Activated CD4-positive, alpha-beta T cell treated with anti-CD3 and anti-CD28 coated beads for 24 hours (primary cell): ENCODE data around the gene PARP14.
A peak's percentile ranks its signal among the peaks of the same experiment; 100 is the strongest.
"Not testable (repeated sequence)": the region's sequence is repeated elsewhere in the genome, so short reads cannot be mapped to it uniquely, and the experiment has no call there.

Source experiments
- DNase-seq, 2 donors: peaks; one replicate each; pipeline ENCODE4 v3.0.0-alpha.2; 2020; ENCODE audit warnings: low read depth in 2 of 2

PARP14 gene

DNA sequence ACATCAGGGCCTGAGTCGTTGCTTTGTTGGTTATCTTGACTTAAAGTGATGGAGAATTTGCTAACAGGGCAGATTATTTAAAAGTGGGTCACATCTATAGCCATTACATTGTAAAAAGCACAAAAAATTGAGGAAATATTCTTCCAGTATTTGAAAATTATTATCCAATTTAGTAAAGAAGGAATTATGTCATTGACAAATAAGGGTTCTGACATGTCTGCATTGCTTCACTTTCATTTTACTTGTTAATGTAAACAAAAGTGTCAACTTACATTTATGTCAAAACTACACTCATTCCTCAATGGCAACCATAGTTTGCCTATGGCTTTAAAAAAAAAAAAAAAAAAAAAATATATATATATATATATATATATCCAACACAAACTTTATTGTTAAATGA is 3.4 kb upstream of the PARP14 start:
- no peak for DNase-seq

DNA sequence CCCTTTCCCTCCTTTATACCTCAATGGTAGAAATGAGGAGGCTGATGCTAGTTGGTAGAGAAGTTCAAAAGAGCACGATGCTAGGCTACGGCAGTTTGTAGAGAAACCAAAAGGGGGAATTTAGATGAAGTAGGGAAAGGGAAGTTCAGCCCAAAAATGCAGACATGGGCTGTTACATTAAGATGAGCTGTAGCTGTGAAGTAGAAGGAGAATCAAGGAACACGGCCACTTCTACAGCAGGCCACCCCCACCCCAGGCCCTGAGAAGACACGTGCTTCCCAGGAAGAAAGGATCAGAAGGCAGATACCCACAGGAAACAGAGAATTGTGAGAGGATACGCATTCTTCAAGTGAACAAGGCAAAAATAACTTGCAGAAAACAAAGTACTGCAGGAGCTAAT is 2.1 kb upstream of the PARP14 start:
- no peak for DNase-seq

DNA sequence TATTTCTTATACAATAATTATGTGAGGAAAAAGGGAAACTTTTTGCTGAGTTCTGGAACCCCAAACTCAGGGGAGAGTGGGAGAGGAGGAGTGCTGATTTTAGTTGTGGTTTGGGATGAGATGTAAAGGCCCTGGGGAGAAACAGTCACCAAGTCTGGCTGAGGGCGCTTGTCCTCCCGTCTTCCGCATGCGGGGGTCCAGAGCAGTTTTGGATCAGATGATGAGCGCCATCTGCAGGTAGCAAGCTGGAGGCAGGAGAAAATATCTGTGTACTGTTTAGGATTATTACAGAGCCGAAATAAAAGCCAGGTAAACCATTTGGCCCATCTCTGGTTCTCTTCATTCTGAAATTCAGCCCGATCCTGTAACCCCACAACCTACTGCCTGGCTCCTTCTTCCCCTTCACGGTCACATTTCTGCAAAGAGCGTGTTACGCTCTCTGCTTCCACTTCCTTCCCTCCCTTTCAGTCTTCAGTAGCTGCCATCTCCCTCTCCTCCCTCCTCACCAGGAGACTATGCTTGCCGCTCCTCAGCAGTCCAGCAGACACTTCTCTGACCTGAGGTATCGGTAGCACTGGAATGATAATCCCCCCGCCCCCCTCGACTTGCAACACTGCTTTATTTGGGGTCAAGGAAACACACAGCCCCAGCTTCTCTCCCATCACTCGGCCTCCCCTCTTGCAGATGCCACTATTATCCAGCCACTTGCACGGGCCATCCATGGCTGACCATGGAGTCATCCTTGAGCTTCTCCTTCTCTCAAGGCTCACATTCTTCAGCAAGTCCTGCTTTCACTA is 1.4 kb upstream of the PARP14 start:
- DNase-seq: peak; percentile 72 to 73

DNA sequence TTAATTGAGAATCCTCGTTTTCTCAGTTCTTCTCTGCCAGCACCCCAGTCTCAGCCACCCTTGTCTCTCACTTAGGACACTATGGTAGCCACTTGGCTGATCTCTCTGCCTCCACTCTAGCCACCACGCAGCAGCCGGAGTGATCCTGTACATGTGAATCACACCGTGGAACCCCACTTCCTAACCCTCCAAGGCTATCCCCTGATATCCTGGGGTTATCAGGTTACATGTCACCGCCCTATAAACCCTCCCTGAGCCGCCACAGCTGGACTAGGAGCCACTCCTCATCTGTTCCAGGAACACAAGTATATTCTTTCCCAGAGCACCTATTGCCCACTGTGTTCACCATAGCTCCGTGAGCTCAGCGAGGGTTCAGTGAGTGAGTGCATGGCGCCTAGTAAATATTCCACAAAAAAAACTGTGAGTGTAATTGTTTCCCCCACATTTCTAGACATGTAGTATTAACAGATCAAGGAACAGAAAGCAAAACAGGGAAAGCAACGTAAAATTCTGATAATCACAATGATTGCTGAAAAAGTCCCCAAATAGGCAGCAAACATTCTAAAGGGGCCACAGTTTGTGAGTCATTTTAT is 661 bp upstream of the PARP14 start:
- DNase-seq: no peak

DNA sequence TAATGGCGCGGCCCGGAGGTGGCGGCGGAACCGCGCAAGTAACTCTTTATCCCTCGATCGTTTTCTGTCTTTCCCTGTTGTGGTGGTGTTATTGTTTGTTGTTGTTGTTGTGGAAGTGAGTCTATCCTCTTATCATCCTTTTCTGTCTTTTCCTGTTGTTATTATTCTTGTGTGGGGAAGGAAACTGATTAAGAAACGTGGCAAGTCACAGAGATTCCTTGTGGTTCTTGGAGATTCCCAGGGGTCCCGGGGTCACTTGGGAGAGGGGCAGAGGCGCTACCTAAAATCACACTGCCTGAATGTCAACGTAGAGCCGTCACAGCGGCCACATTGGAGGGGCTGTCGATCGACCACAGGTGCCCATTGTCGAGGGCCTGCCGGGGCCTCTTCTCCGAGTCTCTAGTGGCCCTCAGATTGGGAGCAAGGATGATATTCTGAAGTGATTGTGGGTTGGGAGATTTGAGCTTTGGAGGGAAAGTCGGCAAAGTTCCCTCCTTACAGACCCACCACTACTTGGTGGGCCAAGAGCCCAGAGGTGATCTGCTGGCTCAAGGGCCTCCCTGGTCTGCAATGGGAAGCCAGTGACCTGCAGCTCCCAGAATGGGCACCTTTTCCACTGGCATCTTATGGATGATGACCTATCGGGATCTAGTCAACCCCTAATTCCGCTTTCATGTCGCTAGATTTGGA is 790 bp downstream of the PARP14 start:
- DNase-seq: no peak

DNA sequence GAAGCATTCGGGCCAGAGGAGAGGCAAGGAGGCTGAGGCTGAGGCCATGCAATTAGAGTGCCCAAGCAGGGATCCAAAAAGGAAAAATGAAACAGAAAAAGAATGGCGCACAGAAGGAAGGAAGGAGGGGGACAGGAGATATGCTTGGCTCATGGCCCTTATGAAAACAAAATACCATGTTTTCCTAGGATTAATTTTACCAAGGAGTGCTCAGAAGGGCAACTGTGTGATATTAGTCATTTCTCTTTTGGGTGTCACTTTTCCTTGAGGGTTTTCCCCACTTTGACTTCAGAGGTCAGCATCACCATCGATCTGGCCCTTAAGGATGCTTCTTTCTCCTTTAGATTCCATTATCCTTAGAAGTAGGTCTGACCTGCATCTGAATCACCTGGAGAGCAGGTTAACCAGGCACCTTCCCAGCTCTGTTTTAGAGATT is 1.4 kb downstream of the PARP14 start:
- no peak for DNase-seq

DNA sequence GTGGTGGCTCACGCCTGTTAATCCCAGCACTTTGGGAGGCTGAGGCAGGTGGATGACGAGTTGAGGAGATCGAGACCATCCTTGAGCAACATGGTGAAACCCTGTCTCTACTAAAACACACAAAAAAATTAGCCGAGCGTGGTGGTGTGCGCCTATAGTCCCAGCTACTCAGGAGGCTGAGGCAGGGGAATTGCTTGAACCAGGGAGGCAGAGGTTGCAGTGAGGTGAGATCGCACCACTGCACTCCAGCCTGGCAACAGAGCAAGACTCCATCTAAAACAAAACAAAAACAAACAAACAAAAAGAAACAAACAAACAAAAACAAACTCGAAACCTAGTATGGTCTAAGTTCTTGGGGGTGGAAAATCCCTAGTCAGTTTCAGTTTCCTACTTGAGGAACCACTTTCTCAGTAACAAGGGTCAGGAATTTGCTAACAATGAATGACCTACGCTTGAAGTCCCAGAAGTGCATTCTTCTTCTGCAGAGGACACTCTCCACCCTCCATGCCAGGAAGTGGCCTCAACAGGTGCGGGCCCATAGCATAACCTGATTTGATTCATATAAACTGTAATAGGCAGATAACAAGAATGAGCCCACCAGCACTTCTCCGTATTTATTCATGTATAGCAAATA is 2.3 kb downstream of the PARP14 start:
- DNase-seq: not testable (repeated sequence)

DNA sequence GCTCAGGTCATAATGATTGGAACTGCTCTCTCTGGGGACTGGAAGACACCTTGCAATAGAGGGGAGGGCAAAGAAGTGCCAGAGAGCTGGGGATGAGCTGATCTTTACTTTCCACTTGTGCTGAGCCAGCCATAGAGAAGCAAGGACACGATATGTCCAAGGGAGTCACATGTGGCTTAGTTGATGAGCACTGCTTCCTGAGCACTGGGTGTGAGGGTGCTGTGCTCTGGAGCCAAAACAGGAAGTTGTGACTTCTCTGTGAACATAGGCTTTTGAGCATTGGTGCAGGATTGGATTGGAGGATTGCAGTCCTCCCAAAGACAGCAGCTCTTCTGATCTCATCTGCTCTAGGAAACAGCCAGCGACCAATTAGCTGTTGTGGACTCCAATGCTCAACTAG is 6.7 kb downstream of the PARP14 start:
- no peak for DNase-seq

DNA sequence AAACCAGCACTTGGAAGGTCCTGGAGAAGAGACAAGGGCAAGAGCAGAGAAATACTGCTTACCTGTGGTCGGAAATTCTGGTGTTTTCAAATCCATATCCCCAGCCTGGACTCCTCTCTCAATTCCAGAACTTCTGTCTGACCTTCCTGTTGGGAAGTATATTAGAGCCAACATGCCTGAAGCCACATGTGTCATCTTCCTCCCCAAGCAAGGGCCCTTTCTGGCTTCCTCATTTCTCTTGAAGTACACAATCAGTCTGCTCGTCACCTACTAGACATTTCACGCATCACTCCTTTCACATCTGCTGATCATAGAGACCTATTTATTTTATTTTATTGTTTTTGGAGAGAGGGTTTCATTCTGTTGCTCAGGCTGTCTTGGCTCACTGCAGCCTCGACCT is 8.4 kb downstream of the PARP14 start:
- DNase-seq: no peak

DNA sequence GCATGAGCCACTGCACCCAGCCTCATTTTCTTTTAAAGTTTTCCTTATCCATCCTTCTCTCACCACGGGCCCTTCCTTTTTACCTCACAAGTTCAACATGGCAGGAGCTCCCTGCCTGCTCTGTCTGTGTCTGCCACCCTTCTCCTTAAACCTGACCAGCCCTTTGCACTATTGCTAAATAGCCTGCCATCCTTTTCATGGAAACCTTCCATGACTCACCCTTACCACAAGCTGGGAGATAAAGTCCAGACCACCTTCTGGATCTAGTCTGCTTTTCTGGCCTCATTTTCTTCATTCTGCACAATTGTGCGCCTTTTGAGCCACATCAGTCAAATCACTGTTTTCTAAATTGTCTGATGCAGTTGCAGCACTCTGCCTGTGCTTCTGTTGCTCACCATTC is 8.9 kb downstream of the PARP14 start:
- DNase-seq: no peak

DNA sequence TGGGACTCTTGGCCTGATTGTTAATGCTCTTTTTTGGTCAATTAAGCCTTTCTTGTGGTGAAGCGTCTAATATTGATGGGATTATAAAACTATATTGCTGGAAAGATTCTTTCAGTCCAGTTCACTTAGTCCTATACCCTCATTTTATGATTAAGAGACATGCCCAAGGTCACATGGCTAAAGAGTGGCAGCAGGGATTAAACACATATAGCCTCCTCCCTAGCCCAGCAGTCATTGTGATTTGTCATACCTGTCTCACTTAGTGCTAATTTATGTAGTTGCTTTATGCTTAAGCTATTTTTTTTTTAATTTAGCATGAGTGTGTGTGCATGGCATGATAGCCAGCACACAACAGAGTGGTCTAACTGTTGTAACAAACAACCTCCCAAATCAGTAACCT is 9.5 kb downstream of the PARP14 start:
- no peak for DNase-seq

DNA sequence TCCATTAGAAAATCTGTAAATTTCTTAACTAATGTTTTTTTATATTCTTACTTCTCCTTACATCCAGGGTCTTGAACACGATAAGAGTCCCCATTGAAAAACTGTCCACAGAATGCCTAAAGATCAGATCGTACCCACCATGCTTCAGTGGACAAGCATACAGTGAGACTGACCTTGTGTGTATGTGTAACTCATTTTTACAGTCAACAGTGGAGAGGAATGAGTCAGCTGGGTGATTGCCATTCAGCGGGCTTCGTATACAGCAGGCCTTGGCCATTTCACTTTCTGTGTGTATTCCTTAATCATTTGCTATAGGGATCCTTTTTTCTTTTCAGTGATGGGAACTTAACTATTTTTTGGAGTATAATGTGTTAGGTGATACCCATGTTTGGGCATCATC is 10.6 kb downstream of the PARP14 start:
- DNase-seq: no peak

DNA sequence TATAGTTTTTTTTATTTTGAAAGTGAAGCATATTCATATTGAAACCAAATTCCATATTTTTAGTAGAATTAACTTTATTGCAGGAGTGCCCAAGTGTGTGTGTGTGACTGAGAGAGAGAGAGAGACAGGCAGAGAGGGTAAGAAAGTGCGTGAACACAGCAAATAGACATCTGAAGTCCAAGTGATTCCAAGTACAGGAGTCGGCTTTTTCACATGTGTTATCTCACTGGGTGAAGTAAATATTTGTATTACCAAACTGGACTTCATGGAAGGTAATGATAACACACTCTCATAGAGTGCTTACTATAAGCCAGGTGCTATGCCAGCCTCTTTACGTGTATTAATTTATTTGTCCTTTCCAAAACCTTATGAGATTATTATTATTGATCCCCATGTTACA is 12.0 kb downstream of the PARP14 start:
- DNase-seq: no peak

DNA sequence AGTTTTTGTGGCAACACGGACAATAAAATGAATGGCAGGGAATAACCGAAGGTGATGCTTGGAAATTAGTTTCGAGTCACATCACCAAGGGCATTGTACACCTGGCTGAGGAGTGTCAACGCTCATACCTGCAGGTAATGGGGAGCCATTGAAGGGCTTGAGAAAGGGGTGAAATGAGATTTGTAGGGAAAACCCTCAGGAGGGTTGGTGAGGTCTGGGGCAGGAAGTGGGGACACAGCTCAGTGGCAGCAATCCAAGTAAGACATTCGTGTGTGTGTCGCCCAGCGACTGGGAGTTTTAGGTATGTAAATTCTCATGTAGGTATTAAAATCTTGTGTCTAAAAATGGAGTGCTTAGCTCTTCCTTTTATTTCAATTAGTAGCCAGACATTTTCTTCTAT is 14.3 kb downstream of the PARP14 start:
- DNase-seq: no peak

DNA sequence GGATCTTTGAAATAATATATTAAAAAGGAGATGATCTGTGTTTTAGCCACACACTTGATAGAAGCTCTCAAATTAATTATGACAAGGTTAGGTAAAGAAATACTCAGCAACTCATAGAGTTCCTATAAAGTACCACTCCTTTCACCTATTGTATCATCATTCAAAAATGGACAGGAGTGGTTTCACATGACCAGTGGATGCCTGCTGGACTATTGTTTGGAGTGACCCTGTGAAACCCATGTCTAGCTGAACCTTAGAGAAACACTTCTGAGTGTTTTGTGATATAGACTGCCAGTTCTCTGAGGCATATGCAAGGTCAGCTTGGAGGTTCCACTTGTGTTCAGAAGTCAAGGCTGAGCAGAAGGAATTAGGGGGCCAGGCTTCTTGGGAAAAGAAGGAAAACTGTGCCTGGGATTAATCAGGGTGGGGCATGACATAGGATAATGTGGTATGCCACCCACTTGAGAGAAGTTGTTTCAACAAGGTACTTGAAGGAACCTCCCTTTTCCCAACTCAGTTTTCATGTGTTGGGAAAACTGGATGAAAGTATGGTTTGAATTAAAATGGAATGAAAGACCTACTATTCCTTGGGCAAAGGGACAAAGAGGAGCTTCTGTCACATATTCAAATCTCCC is 15.4 kb downstream of the PARP14 start:
- DNase-seq: no peak

DNA sequence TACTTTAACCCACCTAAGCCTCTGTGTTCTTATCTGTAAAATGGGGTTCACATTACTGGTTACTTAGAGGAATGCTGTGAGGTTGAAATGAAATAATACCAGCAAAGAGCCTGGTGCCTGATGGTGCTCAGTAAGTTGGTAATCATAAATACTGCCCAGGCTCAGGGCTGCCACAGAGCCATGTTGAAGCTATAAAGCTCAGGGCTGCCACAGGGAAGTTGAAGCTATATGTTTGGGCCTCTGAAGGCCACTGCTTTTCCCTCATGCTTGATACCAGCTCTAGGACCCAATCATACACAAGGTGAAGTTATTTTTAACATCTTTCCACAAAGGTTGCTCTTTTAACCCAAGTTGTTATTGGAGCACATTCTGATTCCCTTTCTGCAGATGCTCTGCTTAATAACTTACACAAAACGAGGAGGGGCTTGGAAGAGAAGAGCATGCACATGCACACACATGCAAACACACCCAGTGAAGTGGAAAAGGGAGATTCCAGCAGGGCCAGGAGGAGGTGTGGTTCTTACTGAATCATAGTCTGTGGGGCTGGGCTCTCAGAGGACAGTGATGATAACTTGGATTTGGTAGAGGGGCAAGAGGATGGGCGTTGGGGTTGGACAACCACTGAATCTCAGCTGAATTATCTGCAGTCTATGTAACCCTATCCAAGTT is 17.4 kb downstream of the PARP14 start:
- no peak for DNase-seq

DNA sequence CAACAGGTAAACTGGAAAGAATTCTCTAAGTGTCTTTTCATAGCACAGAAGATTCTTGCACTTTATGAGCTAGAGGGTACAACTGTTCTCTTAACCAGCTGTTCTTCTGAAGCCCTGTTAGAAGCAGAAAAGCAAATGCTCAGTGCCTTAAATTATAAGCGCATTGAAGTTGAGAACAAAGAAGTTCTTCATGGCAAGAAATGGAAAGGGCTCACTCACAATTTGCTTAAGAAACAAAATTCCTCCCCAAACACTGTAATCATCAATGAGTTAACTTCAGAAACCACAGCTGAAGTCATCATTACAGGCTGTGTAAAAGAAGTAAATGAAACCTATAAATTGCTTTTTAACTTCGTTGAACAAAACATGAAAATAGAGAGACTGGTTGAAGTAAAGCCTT is 19.6 kb downstream of the PARP14 start:
- DNase-seq: no peak

DNA sequence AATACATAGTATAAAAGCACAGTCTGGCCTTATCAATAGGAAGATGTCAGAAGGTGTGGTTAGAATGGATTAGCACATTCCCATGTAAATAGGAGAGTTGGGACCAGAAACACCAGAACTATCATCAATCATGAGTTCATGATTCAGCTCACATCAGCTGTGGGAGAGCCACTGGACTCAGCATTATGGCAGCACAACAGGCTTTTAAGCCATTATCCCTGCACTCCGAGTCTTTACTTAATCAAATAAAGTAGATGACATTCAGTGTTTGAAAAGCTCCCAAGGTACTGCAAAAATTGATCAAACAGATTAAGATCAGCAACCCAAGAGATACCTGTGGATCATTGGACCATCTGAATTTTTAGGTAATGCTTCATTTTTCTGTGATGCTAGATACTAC is 24.7 kb downstream of the PARP14 start:
- no peak for DNase-seq

DNA sequence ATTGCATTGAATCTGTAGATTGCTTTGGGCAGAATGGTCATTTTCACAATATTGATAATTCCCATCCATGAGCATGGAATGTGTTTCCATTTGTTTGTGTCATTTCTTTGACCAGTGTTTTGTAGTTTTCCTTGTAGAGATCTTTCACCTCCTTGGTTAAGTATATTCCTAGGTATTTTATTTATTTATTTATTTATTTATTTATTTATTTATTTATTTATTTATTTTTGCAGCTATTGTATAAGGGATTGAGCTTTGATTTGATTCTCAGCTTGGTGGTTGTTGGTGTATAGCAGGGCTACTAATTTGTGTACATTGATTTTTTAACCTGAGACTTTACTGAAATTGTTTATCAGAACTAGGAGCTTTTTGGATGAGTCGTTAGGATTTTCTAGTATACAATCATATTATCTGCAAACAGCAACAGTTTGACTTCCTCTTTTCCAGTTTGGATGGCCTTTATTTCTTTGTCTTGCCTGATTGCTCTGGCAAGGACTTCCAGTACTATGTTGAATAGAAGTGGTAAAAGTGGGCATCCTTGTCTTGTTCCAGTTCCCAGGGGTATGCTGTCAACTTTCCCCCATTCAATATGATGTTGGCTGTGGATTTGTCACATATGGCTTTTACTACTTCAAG is 30.1 kb downstream of the PARP14 start:
- not testable (repeated sequence) for DNase-seq

DNA sequence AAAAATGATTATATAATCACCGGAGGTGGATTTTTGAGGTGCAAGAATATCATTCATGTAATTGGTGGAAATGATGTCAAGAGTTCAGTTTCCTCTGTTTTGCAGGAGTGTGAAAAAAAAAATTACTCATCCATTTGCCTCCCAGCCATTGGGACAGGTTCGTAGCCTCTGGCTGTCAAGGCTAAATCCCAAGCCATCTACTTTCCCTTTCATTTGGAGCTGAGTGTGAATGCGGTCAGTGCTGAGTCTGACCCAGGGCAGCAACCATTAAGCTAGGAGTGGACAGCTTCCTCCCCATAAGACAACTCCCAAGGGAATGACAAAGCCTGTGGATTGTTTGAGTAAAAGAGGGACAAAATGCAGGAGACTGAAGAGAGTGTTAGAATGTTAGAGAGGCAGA is 33.6 kb downstream of the PARP14 start:
- DNase-seq: no peak

DNA sequence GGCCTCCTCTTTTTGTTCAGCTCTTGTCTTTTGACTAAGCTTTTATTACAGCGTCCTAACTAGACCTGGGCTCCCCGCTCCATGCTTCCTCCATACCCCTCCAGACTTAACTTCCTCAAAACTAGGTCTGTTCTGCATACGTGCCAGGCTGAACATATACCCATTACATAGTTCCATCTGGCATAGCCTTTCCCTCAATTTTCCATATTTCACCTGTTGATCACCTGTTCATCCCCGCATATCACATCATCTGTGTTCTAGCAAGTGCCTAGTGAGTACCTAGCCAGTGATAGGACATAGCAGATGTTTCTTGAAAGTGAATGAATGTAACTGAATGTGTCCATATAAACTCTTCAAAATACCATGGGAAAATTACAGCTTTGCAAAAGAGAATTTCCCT is 36.0 kb downstream of the PARP14 start:
- no peak for DNase-seq
